Effector CD8-positive, alpha-beta T cell (primary cell): ENCODE results near the gene IL17B.

Experiments
- DNase-seq: peaks from one replicate; lab custom pipeline; 2025; lab: John Stamatoyannopoulos, UW

Gene IL17B

GRCh38 chr5:149357370-149358293, 21.5 kb downstream of the IL17B start, which contains the start of gene PCYOX1L:
Gene PCYOX1L (plus strand): TSS chr5:149358046. CDS start chr5:149358069, 23 bp downstream.
- DNase-seq, result peak; percentile 93

GRCh38 chr5:149356391-149356790, 22.7 kb downstream of the IL17B start:
- no peak for DNase-seq

GRCh38 chr5:149355688-149356087, 23.4 kb downstream of the IL17B start:
- no peak for DNase-seq

DNA sequence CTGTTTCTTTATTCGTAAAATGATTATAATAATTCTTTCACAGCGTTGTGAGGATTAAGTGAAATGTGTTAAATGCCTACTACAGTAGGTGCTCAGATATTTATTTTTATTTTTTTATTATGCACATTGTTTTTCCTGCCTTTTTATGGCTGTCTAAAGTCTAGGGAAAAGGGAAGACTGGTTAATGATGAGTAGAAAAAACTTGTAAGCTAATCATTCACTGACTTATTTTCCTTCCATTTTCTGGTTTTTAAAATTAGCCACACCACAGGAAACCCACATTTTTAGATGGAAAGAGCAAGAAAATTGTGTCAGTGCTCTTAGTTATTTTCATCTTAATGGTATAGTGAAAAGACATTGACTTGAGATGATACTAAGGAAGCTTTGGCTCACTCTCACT, 25.2 kb downstream of the IL17B start:
- DNase-seq, result no peak

DNA sequence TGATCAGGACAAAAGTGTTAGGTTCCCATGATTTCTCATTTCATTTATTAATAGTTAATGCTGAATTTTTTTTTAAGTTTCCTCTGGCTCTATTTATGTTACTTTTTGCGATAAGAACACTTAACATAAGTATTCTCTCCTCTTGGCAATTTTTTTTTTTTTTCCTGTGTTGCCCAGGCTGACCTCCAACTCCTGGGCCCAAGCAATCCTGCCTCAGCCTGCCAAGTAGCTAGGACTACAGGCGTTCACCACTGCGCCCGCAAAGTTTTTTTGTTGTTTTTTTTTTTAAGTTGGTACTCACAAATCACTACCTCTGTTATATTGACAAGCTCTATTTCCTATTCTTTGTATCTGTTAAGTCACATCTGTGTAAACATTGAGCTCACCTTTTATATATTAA, 26.9 kb downstream of the IL17B start:
- DNase-seq, result no peak

- DNase-seq, result no peak
These were observed 29.7 kb downstream of the IL17B start for GRCh38 chr5:149349382-149349781.

DNA sequence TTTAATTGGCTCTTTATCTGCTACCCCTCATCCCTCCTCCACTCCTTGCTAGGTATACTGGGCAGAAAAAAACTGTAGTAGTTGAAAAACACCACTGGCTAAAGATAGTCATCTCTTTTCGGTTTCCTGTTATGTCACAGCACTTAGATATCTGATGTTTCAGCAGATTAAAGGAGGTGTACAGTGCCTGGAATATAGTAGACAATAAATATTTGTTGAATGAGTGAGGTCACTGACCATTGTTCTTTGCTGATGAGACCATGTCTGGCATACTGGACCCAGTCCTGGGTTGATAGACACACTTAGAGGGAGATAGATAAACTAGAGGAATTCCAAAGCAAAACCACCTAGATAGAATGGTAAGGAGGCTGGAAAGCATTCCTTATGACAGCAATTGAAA, 30.6 kb downstream of the IL17B start:
- DNase-seq, result no peak

DNA sequence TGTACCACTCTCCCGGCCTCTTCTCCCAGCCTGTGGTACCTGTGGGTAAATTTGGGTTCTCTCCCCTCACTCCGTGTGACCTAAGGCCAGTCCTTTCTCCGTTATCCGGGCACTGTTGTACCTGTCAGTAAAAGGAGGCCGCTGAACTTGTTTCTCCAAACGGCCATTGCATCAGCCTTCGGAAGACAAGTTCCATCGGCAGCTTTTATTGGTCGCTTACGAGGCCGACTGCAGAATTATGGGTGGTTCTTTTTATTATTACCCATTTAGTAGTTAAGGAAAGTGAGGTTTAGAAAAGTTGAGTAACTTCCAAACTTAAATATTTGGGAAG, 33.2 kb downstream of the IL17B start:
- DNase-seq, result no peak

GRCh38 chr5:149345147-149345891, 33.8 kb downstream of the IL17B start, which contains the start of gene GRPEL2:
Gene GRPEL2 (plus strand): TSS chr5:149345499. CDS start chr5:149345540, 41 bp downstream.
- peak; percentile 76 for DNase-seq

- DNase-seq, result no peak
These were observed 34.9 kb downstream of the IL17B start for GRCh38 chr5:149344151-149344550.

DNA sequence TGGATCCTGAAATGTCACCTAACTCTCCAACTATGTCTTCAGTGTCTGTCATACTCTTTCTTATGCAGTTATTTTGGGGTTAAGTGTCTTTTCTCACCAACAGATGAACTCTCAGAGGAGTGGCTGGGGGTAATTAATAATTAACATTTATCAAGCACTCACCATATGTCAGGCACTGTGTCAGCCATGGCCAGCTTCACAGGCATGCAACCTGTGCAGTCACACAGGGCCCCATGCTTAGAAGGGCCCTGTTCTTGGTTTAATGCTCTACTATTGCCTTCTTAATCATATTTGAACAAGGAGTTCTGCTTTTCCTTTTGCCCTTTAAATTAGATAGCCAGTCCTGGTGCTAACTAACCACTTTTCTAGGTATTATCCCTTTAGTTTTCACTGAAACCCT, 37.2 kb downstream of the IL17B start:
- DNase-seq, result no peak

- no peak for DNase-seq
These were observed 38.2 kb downstream of the IL17B start for GRCh38 chr5:149340920-149341319.

GRCh38 chr5:149338364-149338763, 40.7 kb downstream of the IL17B start:
- DNase-seq, result no peak

DNA sequence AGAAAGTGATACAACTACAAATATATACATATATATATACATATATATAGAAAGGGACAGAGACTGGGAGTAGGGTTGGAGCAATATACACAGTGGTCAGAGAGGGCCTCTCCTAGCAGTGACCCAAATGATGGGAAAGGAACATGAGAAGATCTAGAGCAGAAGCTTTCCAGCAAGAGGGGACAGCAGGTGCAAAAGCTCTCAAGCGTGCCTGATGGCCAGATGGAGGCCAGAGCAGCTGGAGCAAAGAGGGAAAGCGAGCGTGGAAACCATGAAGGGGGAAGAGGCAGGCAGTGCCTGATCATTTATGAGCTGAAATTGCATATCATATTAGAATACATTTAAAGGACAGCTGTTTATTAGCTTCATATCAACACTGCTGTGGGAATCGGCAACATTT, 41.4 kb downstream of the IL17B start:
- no peak for DNase-seq

GRCh38 chr5:149333711-149334443, 45.2 kb downstream of the IL17B start:
- DNase-seq, result no peak

DNA sequence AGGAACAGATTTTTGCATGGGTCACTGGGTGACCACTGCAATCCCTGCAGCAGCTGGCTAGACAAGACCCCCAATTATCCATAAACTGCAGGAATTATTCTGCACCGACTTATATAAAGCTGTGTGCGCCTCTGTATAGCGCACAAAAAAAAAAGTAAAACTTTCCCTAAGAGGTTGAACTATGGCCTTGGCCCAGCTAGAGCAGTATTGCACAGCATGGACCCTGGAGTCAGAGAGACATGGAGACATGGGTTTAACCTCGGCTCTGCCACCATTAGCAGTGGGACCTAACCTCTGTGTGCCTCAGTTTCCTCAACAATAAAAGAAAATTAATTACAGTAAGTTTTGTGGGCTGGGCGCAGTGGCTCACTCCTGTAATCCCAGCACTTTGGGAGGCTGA, 50.9 kb downstream of the IL17B start:
- DNase-seq, result no peak

DNA sequence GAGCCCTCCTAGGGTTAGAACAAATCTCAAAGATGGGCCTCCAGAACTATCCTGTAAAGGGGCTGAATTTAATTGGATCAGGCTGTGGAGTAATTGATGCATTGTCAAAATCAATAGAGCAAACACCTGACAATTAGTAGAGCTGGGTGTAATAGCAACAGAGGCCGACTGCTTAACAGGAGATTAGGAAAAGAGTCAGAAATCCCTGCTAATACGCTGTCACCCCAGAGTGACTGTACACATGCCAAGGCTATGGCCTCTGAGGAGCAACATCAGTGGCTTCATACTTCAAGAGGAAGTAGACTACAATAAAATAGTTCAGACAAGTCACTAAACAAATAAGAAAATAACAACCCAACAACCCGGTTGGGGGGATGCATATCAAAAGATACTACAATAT, 52.5 kb downstream of the IL17B start:
- no peak for DNase-seq

- no peak for DNase-seq
These were observed 53.2 kb downstream of the IL17B start for GRCh38 chr5:149325894-149326293.

- no peak for DNase-seq
These were observed 53.8 kb downstream of the IL17B start for GRCh38 chr5:149325166-149325735.

DNA sequence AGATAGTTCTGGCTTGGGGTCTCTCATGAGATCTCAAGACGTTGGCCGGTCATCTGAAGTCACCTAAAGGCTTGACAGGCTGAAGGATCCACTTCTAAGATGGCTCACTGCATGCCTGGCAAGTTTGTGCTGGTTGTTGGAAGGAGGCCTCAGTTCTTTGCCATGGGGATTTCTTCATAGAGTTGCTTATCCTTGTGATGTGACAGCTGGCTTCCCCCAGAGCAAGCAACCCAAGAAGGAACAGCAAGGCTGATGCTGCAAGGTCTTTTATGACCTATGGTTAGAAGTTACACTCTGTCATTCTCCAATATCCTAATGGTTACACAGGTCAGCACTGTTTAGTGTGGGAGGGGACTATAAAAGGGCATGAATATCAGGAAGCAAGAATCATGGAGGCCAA, 54.5 kb downstream of the IL17B start:
- DNase-seq, result no peak
